C4-2B (cell line): Measurements from ENCODE around the gene XPO6.

Experiments used
- H3K27ac ChIP-seq: fragments of 450-650 bp; 2 replicates; pipeline ENCODE4 v1.5.1; 2017
- CTCF ChIP-seq: fragments of 450-650 bp; conservative IDR thresholded peaks from 2 replicates; pipeline ENCODE4 v1.5.1; 2017; ENCODE audit warnings: mild to moderate bottlenecking
- ZFX ChIP-seq: fragments of 450-650 bp; IDR thresholded peaks from 2 replicates; pipeline ENCODE4 v1.6.1; 2017

XPO6 gene

GRCh38 chr16:28200661-28201060 lies 11.1 kb downstream of the XPO6 start:
- H3K27ac ChIP-seq, result no peak overlapping the region
- TF ChIP-seq CTCF (no peak), ZFX (no peak)

GRCh38 chr16:28196387-28196987 lies 15.3 kb downstream of the XPO6 start:
- no peak overlapping the region for H3K27ac ChIP-seq
- TF ChIP-seq CTCF (no peak), ZFX (no peak)

GRCh38 chr16:28195859-28196258 lies 15.9 kb downstream of the XPO6 start:
- TF ChIP-seq CTCF, result no peak
- TF ChIP-seq ZFX, result no peak
- no peak overlapping the region for H3K27ac ChIP-seq

- no peak overlapping the region for H3K27ac ChIP-seq
- no peak for TF ChIP-seq ZFX
- no peak for TF ChIP-seq CTCF
Observed at GRCh38 chr16:28193530-28194423, 18.0 kb downstream of the XPO6 start.

GRCh38 chr16:28192806-28193529 lies 18.8 kb downstream of the XPO6 start:
- no peak overlapping the region for H3K27ac ChIP-seq
- no peak for TF ChIP-seq ZFX
- TF ChIP-seq CTCF, result no peak

- TF ChIP-seq ZFX (no peak), CTCF (no peak)
- H3K27ac ChIP-seq, result no peak overlapping the region
Observed at GRCh38 chr16:28191364-28191960, 20.3 kb downstream of the XPO6 start.
